Transverse colon (tissue), 4 donors: ENCODE results near the gene ENAH.

Source experiments
- EP300 ChIP-seq: sonication (generic); formaldehyde crosslinking; IDR thresholded peaks from one replicate; pipeline ENCODE4 v1.6.1; 2017; ENCODE audit warnings: antibody characterized with exemption, low read depth
- POLR2A ChIP-seq: fragments of 450-650 bp; IDR thresholded peaks from one replicate; pipeline ENCODE4 v1.6.1; 2016; ENCODE audit warnings: antibody characterized with exemption, mild to moderate bottlenecking, moderate library complexity
- POLR2AphosphoS5 ChIP-seq, 3 donors: sonication (generic); formaldehyde crosslinking; IDR thresholded peaks; one replicate each; pipeline ENCODE4 v1.6.1; 2016; ENCODE audit warnings: antibody characterized with exemption in 3 of 3
- TF ChIP-seq, protein P1 (sequence below), 5 experiments: fragments of 200-600 bp in 3 of 5; fragments of 450-650 bp in 2 of 5; sonication (generic) in 3 of 5; IDR thresholded peaks; 1 replicate in 2 of 5; 2 replicates in 3 of 5; pipeline ENCODE4 v1.5.1; 2016 to 2017; ENCODE audit warnings: antibody characterized with exemption in 5 of 5, inconsistent platforms in 3 of 5, mild to moderate bottlenecking in 2 of 5, moderate library complexity in 1 of 5

DNA sequence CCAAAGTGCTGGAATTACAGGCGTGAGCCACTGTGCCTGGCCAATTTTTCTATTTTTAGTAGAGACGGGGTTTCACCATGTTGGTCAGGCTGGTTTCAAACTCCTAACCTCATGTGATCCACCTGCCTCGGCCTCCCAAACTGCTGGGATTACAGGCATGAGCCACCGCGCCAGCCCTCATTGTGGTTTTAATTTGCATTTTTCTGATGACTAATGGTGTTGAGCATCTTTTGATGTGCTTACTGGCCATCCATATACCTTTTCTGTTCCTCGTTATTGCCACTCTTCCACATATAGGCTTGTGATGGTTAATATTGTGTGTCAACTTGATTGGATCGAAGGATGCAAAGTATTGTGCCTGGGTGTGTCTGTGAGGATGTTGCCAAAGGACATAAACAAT lies 17.4 kb upstream of the ENAH start:
- no peak for TF ChIP-seq POLR2A
- TF ChIP-seq, protein P1, sequence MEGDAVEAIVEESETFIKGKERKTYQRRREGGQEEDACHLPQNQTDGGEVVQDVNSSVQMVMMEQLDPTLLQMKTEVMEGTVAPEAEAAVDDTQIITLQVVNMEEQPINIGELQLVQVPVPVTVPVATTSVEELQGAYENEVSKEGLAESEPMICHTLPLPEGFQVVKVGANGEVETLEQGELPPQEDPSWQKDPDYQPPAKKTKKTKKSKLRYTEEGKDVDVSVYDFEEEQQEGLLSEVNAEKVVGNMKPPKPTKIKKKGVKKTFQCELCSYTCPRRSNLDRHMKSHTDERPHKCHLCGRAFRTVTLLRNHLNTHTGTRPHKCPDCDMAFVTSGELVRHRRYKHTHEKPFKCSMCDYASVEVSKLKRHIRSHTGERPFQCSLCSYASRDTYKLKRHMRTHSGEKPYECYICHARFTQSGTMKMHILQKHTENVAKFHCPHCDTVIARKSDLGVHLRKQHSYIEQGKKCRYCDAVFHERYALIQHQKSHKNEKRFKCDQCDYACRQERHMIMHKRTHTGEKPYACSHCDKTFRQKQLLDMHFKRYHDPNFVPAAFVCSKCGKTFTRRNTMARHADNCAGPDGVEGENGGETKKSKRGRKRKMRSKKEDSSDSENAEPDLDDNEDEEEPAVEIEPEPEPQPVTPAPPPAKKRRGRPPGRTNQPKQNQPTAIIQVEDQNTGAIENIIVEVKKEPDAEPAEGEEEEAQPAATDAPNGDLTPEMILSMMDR (IDR thresholded peaks at IDR 0.05) = no peak
- TF ChIP-seq POLR2AphosphoS5 (IDR thresholded peaks at IDR 0.05) = no peak
- TF ChIP-seq EP300 = no peak
